Fibroblast of lung (primary cell): ENCODE data around the gene TRMT61A. TPM values are rescaled to one million over a fixed set of nuclear protein-coding genes. Genes with fewer than 3 reads are reported as not detected.

Experiments
- DNase-seq, 2 donors: peaks; one replicate each; pipeline versions ENCODE4 v3.0.0 to v3.0.0-alpha.2; 2010; ENCODE audit warnings: low read depth in 2 of 2
- H2AFZ ChIP-seq: 2 replicates; pipeline ENCODE4 v1.5.1; 2012; ENCODE audit warnings: low read length, control low read depth, inconsistent platforms
- H3K27ac ChIP-seq: 2 replicates; pipeline ENCODE4 v1.5.1; 2011; ENCODE audit warnings: low read length, control low read depth; ENCODE audit not compliant: insufficient read depth
- H3K27me3 ChIP-seq: 2 replicates; pipeline ENCODE4 v1.5.1; 2011; ENCODE audit warnings: mild to moderate bottlenecking, low read length; ENCODE audit not compliant: control insufficient read depth, insufficient read depth
- H3K36me3 ChIP-seq: 2 replicates; pipeline ENCODE4 v1.5.1; 2011; ENCODE audit warnings: low read length; ENCODE audit not compliant: control insufficient read depth, insufficient read depth
- H3K4me1 ChIP-seq: 2 replicates; pipeline ENCODE4 v1.5.1; 2011; ENCODE audit warnings: low read length; ENCODE audit not compliant: control insufficient read depth, insufficient read depth; ENCODE audit errors: extremely low read depth
- H3K4me2 ChIP-seq: 2 replicates; pipeline ENCODE4 v1.5.1; 2011; ENCODE audit warnings: low read length, control low read depth; ENCODE audit not compliant: insufficient read depth; ENCODE audit errors: extremely low read depth
- H3K4me3 ChIP-seq, 4 experiments: fragments of 200-600 bp in 1 of 4; sonication (generic) in 1 of 4; replicated peaks in 1 of 4; 2 replicates each; pipeline ENCODE4 v1.5.1; 2011 to 2016; ENCODE audit warnings: low read length in 4 of 4, low read depth in 3 of 4, mild to moderate bottlenecking in 3 of 4, control low read depth in 2 of 4, inconsistent platforms in 1 of 4, mixed read lengths in 1 of 4; ENCODE audit not compliant: insufficient read depth in 1 of 4; ENCODE audit errors: control extremely low read depth in 1 of 4
- H3K79me2 ChIP-seq: 2 replicates; pipeline ENCODE4 v1.5.1; 2012; ENCODE audit warnings: mild to moderate bottlenecking, low read length, inconsistent platforms; ENCODE audit not compliant: control insufficient read depth, insufficient read depth
- H3K9ac ChIP-seq: 2 replicates; pipeline ENCODE4 v1.5.1; 2011; ENCODE audit warnings: mild to moderate bottlenecking, low read length, control low read depth; ENCODE audit not compliant: insufficient read depth
- H3K9me3 ChIP-seq: 2 replicates; pipeline ENCODE4 v1.5.1; 2012; ENCODE audit warnings: low read depth, low read length; ENCODE audit not compliant: control insufficient read depth, insufficient read depth
- H4K20me1 ChIP-seq: 2 replicates; pipeline ENCODE4 v1.5.1; 2011; ENCODE audit warnings: low read length; ENCODE audit not compliant: control insufficient read depth, insufficient read depth; ENCODE audit errors: extremely low read depth
- CTCF ChIP-seq, 2 donors: IDR thresholded peaks in 1 of 2; conservative IDR thresholded peaks in 1 of 2; 1 replicate in 1 of 2; 2 replicates in 1 of 2; pipeline ENCODE4 v1.5.1; 2011 to 2012; ENCODE audit warnings: low read length in 2 of 2, control low read depth in 1 of 2, inconsistent platforms in 1 of 2, low read depth in 1 of 2, mild to moderate bottlenecking in 1 of 2
- EZH2 ChIP-seq: IDR thresholded peaks from 2 replicates; pipeline ENCODE4 v1.5.1; 2012; ENCODE audit warnings: low read length, control low read depth, mild to moderate bottlenecking; ENCODE audit errors: missing control alignments
- polyA plus RNA-seq, 2 donors: library from polyadenylated mRNA; depleted of rRNA in 1 of 2; stranded (reverse) in 1 of 2; unstranded in 1 of 2; fragments of >200 nt; gene quantifications; 2 replicates each; pipeline ENCODE4 v1.2.1, GENCODE V29; 2011 to 2012; ENCODE audit warnings: missing spikeins in 1 of 2
- total RNA-seq: library from RNA; depleted of rRNA; stranded (reverse); fragments of >200 nt; gene quantifications from 2 replicates; pipeline ENCODE4 v1.2.1, GENCODE V29; 2014

Gene TRMT61A
- total and polyA plus RNA-seq, 2 donors (not counting 1 experiment from before 2014, with no cell fraction given) = 4.2 to 10.6 TPM

DNA sequence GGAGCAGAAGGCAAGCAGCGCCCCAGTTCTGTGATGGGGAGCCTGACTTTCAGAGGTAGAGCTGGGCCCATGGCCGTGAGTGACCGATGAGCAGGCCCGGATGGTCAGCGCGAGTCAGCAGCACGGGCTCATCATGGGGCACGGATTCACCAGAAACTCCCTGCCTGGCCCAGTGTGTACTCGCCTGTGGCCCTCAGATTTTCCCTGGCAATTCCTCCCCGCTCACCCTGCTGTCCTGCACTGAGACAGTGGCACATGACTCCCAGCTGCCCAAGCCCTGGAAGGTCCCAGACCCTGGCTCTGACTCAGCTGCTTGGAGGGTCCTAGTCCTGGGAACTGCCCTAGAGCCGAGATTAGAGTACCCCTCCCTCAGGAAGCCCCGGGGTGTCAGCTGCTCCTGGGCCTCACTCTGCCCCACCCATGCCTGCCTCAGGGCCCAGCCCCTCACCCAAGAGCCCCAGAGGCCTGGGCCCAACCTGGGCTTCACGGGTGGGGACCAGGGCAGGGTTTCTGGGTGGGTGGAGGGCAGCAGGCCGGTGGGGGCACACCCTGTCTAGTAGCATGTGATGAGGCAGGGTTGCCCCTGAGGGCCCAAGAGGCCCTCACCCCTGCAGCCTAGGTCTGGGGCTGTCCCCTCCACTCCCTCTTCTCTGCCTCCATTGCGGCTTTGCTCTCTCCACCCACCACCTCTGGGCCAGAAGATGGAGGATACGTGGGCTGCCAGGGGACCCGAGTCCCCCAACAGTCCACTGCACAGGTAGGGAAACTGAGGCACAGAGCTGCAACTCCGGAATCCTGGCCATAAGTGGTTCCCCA lies 8.4 kb downstream of the TRMT61A start:
- H4K20me1 ChIP-seq = no peaks in the 10 kb centered on the region
- H3K4me3 ChIP-seq = no peak overlapping the region
- H3K79me2 ChIP-seq = no peaks in the 10 kb centered on the region
- H3K27ac ChIP-seq = peak overlapping the region; percentile 56
- H3K4me1 ChIP-seq = peaks cover 30% of the 10 kb centered on the region
- no peaks in the 10 kb centered on the region for H3K9me3 ChIP-seq
- DNase-seq = peak in 1 of 2 donors; percentile 40
- no peak for TF ChIP-seq EZH2
- TF ChIP-seq CTCF (conservative IDR thresholded peaks at IDR 0.05 in 1 of 2, IDR thresholded peaks at IDR 0.05 in 1 of 2; ENCODE audit: low read depth in 1 of 2, low read length in 2 of 2) = no peak
- no peak overlapping the region for H3K4me2 ChIP-seq
- H3K27me3 ChIP-seq = no peaks in the 10 kb centered on the region
- peaks cover 5% of the 10 kb centered on the region for H3K36me3 ChIP-seq
- H3K9ac ChIP-seq = no peak overlapping the region
- no peak overlapping the region for H2AFZ ChIP-seq

GRCh38 chr14:103538291-103539055 lies 9.5 kb downstream of the TRMT61A start:
- Histone ChIP-seq H3K79me2 (no peaks in the 10 kb centered on the region), H2AFZ (no peak overlapping the region), H3K4me1 (peaks cover 39% of the 10 kb centered on the region), H3K27me3 (no peaks in the 10 kb centered on the region), H3K9me3 (no peaks in the 10 kb centered on the region), H3K4me3 (no peak overlapping the region), H3K36me3 (peaks cover 5% of the 10 kb centered on the region), H4K20me1 (no peaks in the 10 kb centered on the region), H3K4me2 (no peak overlapping the region), H3K9ac (no peak overlapping the region), H3K27ac (no peak overlapping the region)
- no peak for DNase-seq
- TF ChIP-seq EZH2 = no peak
- no peak for TF ChIP-seq CTCF (conservative IDR thresholded peaks at IDR 0.05 in 1 of 2, IDR thresholded peaks at IDR 0.05 in 1 of 2; ENCODE audit: low read depth in 1 of 2, low read length in 2 of 2)

GRCh38 chr14:103539056-103539825 lies 10.2 kb downstream of the TRMT61A start:
- Histone ChIP-seq H3K79me2 (no peaks in the 10 kb centered on the region), H3K27me3 (no peaks in the 10 kb centered on the region), H2AFZ (no peak overlapping the region), H3K36me3 (peaks cover 5% of the 10 kb centered on the region), H3K9me3 (no peaks in the 10 kb centered on the region), H3K27ac (no peak overlapping the region), H3K4me1 (peaks cover 46% of the 10 kb centered on the region), H4K20me1 (no peaks in the 10 kb centered on the region), H3K4me2 (no peak overlapping the region), H3K4me3 (no peak overlapping the region), H3K9ac (no peak overlapping the region)
- TF ChIP-seq CTCF (conservative IDR thresholded peaks at IDR 0.05 in 1 of 2, IDR thresholded peaks at IDR 0.05 in 1 of 2; ENCODE audit: low read depth in 1 of 2, low read length in 2 of 2) (no peak), EZH2 (no peak)
- no peak for DNase-seq
